Mesothelial cell of epicardium (in vitro differentiated cells): ENCODE measurements around the gene MESP1. TPM values are rescaled to one million over a fixed set of nuclear protein-coding genes. Genes with fewer than 3 reads are reported as not detected.

Experiments
- DNase-seq, 2 experiments: peaks; one replicate each; pipeline ENCODE4 v3.0.0; 2021; ENCODE audit warnings: low spot score in 2 of 2; ENCODE audit not compliant: unreplicated experiment in 2 of 2
- H3K27ac Mint-ChIP-seq: 2 replicates; pipeline ENCODE4 v1.8.0; 2021; ENCODE audit warnings: mixed read lengths
- H3K27me3 Mint-ChIP-seq: 2 replicates; pipeline ENCODE4 v1.8.0; 2021; ENCODE audit warnings: low read depth, mixed read lengths
- H3K36me3 Mint-ChIP-seq: 2 replicates; pipeline ENCODE4 v1.8.0; 2021; ENCODE audit warnings: mixed read lengths
- H3K4me1 Mint-ChIP-seq: 2 replicates; pipeline ENCODE4 v1.8.0; 2021; ENCODE audit warnings: mixed read lengths
- H3K4me3 Mint-ChIP-seq: 2 replicates; pipeline ENCODE4 v1.8.0; 2021; ENCODE audit warnings: mild to moderate bottlenecking, moderate library complexity, mixed read lengths
- H3K9me3 Mint-ChIP-seq: 2 replicates; pipeline ENCODE4 v1.8.0; 2021; ENCODE audit warnings: mixed read lengths
- total RNA-seq: library from RNA; stranded (reverse); gene quantifications from 3 replicates; pipeline ENCODE4 v1.2.1, GENCODE V29; 2021
- TF ChIP-seq, protein P1 (sequence below): fragments of 200-600 bp; sonication (generic); IDR thresholded peaks from one replicate; pipeline ENCODE4 v1.5.0; 2021; ENCODE audit warnings: antibody characterized with exemption; ENCODE audit not compliant: unreplicated experiment

MESP1 gene
- total RNA-seq, 1 donor from 2014 or later, result not detected

DNA sequence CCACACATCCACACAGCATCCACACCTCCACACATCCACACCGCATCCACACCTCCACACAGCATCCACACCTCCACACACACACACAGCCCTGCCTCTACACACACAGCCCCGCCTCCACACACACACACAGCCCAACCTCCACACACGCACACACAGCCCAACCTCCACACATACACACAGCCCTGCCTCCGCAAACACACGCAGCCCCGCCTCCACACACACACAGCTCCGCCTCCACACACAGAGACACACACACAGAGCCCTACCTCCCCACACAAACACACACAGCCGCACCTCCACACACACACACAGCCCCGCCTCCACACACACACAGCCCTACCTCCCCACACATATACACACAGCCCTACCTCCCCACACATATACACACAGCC, 4.7 kb downstream of the MESP1 start:
- Mint-ChIP-seq H3K36me3 (no peaks in the 10 kb centered on the region), H3K4me3 (no peak overlapping the region), H3K27me3 (peaks cover 8% of the 10 kb centered on the region), H3K27ac (no peak overlapping the region), H3K9me3 (no peaks in the 10 kb centered on the region), H3K4me1 (no peaks in the 10 kb centered on the region)
- no peak for DNase-seq
- TF ChIP-seq, protein P1, sequence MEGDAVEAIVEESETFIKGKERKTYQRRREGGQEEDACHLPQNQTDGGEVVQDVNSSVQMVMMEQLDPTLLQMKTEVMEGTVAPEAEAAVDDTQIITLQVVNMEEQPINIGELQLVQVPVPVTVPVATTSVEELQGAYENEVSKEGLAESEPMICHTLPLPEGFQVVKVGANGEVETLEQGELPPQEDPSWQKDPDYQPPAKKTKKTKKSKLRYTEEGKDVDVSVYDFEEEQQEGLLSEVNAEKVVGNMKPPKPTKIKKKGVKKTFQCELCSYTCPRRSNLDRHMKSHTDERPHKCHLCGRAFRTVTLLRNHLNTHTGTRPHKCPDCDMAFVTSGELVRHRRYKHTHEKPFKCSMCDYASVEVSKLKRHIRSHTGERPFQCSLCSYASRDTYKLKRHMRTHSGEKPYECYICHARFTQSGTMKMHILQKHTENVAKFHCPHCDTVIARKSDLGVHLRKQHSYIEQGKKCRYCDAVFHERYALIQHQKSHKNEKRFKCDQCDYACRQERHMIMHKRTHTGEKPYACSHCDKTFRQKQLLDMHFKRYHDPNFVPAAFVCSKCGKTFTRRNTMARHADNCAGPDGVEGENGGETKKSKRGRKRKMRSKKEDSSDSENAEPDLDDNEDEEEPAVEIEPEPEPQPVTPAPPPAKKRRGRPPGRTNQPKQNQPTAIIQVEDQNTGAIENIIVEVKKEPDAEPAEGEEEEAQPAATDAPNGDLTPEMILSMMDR, result no peak

DNA sequence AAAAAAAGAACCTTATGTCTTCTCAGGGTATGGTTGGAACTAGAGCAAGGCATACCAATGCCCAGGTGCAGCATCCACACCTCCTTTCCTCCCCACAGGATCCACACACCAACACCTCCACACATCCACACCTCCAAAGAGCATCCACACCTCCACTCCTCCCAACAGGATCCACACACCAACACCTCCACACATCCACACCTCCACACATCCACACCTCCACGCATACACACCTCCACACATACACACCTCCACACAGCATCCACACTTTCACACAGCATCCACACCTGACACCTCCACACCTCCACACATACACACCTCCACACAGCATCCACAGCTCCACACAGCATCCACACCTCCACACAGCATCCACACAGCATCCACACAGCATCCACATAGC, 5.3 kb downstream of the MESP1 start:
- TF ChIP-seq, protein P1, result no peak

DNA sequence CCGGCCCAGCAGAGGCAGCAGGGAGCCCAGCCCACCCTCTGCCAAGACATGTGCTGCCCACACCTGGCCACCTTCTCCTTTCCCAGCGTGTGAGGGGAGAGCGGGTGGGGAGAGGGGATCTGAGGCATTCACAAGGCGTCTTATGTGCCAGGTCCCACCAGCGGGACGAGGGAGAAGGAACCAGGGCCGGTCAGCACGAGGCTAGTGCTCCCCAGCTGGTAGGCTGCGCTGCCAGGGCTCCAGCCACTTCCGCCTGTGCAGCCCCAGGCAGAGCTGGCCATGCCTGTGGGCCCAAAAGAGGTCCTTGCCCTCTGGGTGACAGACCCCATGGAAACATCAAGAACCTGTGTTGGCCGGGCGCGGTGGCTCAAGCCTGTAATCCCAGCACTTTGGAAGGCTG, 5.9 kb downstream of the MESP1 start:
- no peaks in the 10 kb centered on the region for H3K9me3 Mint-ChIP-seq
- TF ChIP-seq, protein P1, result no peak
- H3K4me3 Mint-ChIP-seq, result no peak overlapping the region
- H3K27me3 Mint-ChIP-seq, result peaks cover 7% of the 10 kb centered on the region
- no peaks in the 10 kb centered on the region for H3K36me3 Mint-ChIP-seq
- H3K4me1 Mint-ChIP-seq, result peaks cover 1% of the 10 kb centered on the region
- H3K27ac Mint-ChIP-seq, result no peak overlapping the region
- DNase-seq, result no peak

More for the DNA sequence above, 5.3 kb downstream of the MESP1 start:
- Mint-ChIP-seq H3K27me3 (peaks cover 9% of the 10 kb centered on the region), H3K27ac (no peak overlapping the region), H3K9me3 (no peaks in the 10 kb centered on the region), H3K4me3 (no peak overlapping the region), H3K36me3 (no peaks in the 10 kb centered on the region), H3K4me1 (no peaks in the 10 kb centered on the region)
- DNase-seq, result no peak

DNA sequence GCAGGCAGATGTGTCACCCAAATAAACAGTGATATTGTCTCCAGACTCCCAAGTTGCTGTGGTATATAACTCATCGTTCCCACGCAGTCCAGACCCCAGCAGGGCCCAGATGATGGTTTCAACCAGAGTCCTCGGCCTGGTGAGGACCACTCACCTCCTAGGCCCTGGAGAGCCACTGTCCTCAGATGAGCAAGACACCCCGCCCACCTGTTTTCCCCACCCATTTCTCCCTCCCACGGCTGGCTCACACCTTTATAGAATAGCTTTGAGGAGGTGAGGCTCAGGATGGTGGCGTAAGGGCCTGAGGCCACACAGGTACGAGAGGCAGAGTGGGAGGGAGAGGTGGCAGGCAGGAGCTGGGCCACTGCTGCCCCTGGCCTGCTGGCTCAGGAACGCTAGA, 7.5 kb downstream of the MESP1 start:
- Mint-ChIP-seq H3K27ac (no peak overlapping the region), H3K4me1 (peaks cover 2% of the 10 kb centered on the region), H3K4me3 (no peak overlapping the region), H3K36me3 (no peaks in the 10 kb centered on the region), H3K27me3 (peaks cover 7% of the 10 kb centered on the region), H3K9me3 (no peaks in the 10 kb centered on the region)
- TF ChIP-seq, protein P1, result no peak
- no peak for DNase-seq

DNA sequence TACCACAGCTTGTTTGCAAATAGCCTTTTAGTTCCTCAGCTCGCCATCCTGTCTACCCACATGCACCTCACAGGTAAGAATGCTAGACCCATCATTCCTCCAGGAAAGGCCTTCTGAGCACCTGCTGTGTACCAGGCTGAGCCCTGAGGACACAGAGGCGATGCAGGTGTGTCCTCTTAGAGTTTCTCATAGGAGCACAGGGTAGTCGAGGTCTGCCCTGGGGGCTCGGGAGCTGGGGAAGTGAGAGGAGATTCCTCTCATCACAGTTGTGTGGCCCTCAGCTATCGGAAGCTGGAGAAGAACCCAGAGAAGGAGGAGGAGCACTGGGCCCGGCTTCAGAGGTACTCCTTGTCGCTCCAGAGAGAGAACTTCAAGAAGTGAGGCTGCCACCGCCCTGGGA, 8.0 kb downstream of the MESP1 start:
- no peak for DNase-seq
- peaks cover 2% of the 10 kb centered on the region for H3K4me1 Mint-ChIP-seq
- TF ChIP-seq, protein P1, result no peak
- peaks cover 7% of the 10 kb centered on the region for H3K27me3 Mint-ChIP-seq
- no peaks in the 10 kb centered on the region for H3K9me3 Mint-ChIP-seq
- no peak overlapping the region for H3K4me3 Mint-ChIP-seq
- no peak overlapping the region for H3K27ac Mint-ChIP-seq
- no peaks in the 10 kb centered on the region for H3K36me3 Mint-ChIP-seq

DNA sequence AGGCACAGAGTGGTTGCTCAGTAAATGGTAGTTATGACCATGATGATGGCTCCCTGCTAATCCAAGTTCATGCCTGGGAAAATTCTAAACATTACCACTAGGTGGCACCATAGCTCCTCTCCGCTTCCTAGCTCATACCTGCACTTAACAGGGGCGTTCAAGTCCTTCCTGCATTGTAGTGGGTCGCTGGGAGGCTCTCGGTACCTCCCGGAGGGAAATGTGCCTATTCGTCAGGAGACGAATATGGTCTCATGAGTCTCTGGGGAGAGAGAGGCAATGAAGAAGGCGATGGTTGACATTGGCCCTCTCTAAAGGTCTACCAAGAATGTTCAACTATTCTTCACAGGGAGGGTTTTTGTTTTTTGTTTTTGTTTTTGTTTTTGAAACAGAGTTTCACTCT, 10.9 kb downstream of the MESP1 start:
- no peaks in the 10 kb centered on the region for H3K36me3 Mint-ChIP-seq
- DNase-seq, result peak in 1 of 2 experiments; percentile 69
- TF ChIP-seq, protein P1, result peak; percentile 93
- peaks cover 4% of the 10 kb centered on the region for H3K4me1 Mint-ChIP-seq
- H3K4me3 Mint-ChIP-seq, result peak overlapping the region; percentile 42
- H3K27me3 Mint-ChIP-seq, result peaks cover 18% of the 10 kb centered on the region
- no peak overlapping the region for H3K27ac Mint-ChIP-seq
- H3K9me3 Mint-ChIP-seq, result no peaks in the 10 kb centered on the region
